CD4-positive, alpha-beta T cell treated with Interleukin-10 for 1 hour (primary cell): ENCODE results near the gene TELO2.
"Not testable (repeated sequence)": the region's sequence is repeated elsewhere in the genome, so short reads cannot be mapped to it uniquely, and the experiment has no call there.

ENCODE experiments used
- DNase-seq: peaks from one replicate; pipeline ENCODE4 v3.0.0-alpha.2; 2020

The TELO2 gene

DNA sequence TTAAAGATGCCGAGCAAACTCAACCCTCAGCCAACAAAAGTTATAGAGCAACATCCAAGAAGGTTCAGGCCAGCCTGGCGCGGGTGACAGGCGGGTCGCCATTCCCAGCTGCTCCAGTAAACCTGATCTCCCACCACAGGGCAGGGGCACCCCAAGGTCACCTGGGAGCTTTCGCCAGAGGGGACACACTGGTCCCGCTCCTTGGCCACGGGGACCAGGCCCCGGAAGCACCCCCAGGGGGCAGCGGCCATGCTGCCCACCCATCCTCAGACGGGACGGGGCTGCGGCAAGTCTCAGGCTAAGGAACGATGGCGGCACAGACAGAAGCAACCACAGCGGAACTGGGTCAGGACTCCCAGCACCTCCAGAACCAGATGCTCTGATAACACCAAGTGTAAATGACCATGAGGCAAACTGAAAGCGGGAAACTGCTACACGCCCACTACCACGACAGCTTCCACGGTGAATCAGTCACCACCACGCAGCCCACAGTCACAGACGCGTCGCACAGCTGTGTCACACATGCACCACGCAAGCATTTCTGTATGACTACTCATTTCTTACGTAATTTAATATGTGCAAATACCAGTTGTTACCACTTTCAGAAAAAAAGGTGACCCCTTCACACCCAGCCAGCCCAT lies 34.7 kb upstream of the TELO2 start:
- no peak for DNase-seq

GRCh38 chr16:1458977-1459341 lies 34.2 kb upstream of the TELO2 start:
- DNase-seq: no peak

GRCh38 chr16:1459967-1460366 lies 33.2 kb upstream of the TELO2 start:
- DNase-seq: no peak

DNA sequence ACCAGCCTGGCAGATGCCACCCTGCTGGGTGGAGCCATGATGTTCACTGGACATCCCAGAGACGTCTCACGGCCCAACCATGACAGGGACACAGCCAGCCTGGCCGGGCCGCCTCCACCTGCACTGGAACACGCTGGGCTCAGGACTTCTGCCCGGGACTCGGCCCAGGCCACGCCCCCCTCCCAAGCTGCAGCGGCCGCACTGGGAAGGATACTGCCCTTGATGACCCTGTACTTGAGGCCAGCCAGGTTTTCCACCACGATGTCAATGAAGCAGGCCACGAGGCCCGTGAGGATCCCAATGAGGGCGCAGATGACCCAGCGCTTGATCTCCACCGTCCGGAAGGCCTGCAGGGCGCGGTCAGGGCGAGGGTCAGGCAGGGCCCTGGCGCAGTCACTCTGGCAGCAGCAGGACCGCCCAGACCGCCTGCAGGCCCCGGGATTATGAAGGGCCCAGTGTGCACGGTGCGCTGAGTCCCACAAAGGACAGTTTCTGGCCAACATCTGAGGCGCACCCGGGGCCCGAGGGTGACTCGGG lies 32.5 kb upstream of the TELO2 start:
- no peak for DNase-seq

- no peak for DNase-seq
Measured at GRCh38 chr16:1461146-1461545, 32.0 kb upstream of the TELO2 start.

DNA sequence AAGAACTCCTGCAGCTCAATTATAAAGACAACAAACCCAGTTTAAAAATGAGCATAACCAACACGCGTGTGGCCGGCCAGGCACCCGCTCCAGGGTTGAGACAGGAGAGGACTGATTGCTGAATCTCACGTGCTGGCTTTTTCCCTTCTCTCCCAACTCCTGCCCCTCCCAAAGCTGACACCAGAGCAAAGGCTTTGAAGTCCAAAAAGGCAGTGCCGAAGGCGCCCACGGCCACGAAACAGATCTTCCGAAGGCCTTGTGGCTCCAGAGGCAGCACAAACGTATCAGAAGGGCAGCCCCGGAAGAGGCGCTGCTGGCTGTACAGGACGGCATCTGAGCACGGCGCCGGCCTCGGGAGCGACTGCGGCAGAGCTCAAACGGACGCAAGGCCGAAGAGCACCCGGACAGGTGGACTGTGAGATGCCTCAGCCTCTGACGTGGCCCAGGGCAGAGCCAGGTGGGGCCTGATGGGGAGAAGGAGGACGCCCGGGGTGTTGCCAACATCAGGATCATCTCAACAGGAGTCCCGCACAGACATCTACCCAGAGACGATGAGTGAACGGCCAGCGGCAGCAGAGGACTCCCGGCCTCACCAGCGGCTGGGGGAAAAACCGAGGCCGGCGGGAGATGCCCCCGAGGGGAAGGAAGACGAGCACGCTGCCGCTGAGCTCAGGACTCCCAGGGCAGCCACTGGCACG lies 28.8 kb upstream of the TELO2 start:
- no peak for DNase-seq

DNA sequence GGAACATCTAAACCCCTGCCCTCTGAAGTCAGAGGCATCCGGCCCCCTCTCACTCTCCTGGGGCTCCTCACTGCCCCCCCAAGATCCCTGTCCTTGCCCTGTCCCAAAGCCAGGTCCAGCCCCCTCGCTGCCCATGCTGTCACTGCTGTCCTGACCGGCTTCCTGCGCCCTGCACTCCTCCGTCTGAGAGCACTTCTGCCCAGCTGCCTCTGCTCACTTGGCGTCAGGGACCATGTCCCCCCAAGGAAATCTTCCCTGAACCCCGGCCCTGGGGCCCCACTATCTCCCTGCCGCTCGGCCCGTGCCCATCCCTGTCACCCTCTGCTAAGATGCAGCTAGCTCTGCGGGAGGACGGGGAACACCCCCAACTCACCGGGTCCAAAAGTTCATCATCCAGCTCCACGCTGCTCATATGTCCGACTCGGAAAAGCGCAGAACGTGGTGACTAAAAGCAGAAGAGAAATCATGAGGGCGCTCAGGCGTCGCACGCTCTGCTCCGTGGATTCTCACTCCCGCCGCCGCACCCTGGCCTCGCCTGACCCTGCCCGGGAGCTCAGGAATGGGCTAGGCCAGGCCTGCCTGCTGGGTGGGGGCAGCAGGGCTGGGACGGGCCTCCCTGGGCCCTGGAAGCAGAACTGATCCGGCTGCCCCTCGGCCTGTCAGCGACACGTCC lies 28.1 kb upstream of the TELO2 start:
- no peak for DNase-seq

DNA sequence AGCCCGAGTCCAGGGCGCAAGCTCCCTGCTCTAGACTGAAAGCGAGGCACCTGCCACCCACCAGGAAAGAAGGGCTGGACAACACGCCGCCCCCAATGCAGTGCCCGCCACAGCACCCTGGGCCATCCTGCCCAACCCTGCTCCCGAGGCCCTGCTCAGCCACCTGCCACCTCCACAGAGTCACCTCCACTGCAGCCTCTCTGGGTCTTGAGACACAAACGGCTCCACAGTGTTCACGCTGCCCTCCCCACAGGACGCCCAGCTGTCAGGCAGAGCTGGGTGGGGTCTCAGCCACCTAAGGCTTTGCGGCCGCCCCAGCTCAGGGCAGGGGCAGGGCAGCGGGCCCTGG lies 27.6 kb upstream of the TELO2 start:
- no peak for DNase-seq

GRCh38 chr16:1466054-1466453 lies 27.1 kb upstream of the TELO2 start:
- DNase-seq: no peak

GRCh38 chr16:1466968-1467521 lies 26.1 kb upstream of the TELO2 start:
- no peak for DNase-seq

DNA sequence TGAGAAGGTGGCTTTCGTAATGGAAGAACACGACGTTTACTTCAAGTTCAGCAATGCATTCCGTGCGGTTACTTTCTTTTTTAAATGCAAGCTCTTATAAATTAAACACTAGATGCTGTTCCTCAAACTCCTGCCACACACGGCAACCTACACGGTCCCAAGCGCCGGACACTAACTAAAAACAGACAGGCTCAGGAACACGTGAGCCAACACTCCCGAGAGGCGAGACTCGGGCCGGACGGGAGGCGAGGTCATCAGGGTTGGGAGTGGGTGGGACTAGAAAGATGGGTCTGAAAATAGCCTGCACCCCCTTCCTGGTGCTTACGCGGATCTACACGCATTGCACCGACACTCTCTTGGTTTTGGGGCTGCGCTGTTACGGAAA lies 24.7 kb upstream of the TELO2 start:
- no peak for DNase-seq

GRCh38 chr16:1469141-1469540 lies 24.0 kb upstream of the TELO2 start:
- DNase-seq: not testable (repeated sequence)

GRCh38 chr16:1469693-1470201 lies 23.4 kb upstream of the TELO2 start:
- DNase-seq: no peak

GRCh38 chr16:1470481-1471251 lies 22.5 kb upstream of the TELO2 start:
- no peak for DNase-seq

- no peak for DNase-seq
Measured at GRCh38 chr16:1471569-1472194, 21.5 kb upstream of the TELO2 start.

GRCh38 chr16:1472974-1473373 lies 20.2 kb upstream of the TELO2 start:
- DNase-seq: no peak

DNA sequence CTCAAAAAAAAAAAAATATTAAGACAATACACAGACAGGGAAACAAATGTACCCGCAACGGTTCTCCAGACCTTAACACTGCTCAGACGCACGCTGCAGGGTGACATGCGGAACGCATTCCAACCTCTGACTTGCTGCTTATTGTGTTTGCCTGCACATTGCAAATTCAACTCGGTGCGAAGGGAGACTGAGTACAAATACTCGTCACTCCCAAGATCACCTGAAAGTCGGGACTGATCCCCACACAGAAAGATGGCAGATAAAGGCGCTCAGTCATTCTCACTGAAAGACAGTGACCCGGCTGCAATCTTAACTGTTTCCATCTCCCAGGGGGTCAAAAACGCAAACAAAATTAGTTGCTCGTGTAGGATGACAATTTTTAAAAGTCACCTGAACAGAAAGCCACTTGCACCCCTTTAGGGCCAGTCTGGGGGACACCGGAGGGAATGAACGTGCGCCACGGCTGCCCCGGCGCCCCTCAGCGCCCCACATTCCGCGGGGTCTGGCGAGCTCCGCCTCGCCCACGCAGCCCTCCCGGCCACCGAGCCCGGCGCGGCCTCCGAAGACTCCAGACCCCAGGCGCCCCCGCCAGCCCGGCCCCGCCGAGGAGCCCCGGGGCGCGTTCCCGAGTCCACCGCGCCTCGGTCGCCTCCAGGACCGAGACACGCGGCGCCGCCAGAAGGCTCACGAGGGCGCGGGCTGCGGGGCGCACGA lies 18.9 kb upstream of the TELO2 start:
- DNase-seq: no peak

DNA sequence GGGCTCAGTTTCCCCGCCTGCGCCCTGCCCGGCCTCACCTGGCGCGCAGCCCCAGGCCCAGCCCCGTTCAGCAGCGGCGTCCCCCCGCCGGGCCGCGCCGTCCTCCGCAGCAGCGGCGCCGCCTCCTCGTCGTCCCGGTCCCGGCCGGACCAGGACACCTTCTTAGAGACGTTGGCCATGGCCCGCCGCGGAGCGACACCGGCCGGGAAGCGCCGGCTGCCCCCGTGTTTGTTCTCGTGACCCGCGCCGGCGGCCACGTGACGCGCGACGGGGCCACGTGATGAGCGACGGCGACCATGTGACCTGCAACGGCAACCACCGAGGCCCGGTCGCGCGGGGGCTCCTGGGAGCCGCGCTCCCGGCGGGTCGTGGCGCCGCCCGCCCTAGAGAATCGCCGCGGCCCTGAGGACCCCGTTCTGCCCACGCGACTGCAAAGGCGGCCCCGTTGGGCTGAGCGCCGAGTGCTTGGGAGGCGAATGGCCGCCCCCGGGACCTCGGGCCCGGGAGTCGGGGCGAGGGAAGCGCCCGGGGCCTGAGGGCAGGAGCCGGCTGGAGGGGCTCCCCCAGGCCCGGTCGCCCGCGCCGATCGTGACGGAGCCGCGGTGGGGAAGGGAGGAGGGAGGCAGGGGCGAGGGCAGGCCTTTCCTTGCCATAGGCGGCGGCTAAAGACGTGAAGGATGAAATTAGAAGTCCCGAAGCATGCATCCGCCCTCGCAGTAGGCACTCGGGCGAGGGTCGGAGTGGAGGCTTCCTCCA lies 18.2 kb upstream of the TELO2 start, which contains the start of gene CLCN7:
Gene CLCN7, minus strand, starts transcription at position 233 of the 756 bp plus-strand sequence. Its CDS starts 54 bp downstream, at position 179.
- peak; percentile 87 for DNase-seq

GRCh38 chr16:1475552-1476114 lies 17.5 kb upstream of the TELO2 start:
- no peak for DNase-seq

GRCh38 chr16:1477033-1477432 lies 16.1 kb upstream of the TELO2 start:
- DNase-seq: no peak
